ENCODE results near the gene DYDC2.

DYDC2 gene

DNA sequence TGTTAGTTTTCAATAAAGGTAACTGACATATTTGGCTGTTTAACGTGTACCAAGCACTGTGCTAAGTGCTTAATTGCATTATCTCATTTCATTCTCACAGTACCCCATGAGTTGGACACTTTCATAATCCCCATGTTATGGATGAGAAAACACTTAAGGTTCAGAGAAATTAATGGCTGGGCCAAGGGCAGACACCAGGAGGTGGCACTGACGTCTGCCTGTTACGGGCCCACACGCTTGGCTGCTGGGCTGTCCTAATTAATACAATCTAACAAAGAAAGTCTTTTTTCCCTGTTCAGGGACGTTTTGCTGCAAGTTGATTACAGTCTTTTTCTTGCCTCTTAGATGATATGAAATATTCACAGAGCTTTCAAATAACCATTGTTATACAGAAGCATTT, 16.1 kb downstream of the DYDC2 start:
- DNase-seq (ENCODE audit: low read depth), result no peak

DNA sequence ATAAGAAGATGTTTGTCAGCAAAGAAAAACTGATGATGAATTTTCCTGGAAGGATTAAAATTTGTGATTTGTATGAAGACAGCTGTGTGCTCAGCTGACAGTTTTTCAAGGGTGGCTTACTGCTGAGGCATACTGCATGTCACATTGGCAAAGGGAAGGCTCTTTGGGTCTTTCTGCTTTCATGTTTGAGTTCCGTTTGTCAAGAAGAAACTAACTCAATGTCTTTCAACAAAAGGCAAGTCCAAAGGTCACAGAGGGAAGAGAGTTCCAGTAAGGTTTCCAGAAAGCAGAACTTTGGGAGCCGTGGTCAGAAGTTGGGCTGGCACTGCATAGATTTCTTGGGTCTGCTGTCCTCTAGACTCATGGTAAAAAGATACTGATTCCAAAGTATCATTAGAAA, 16.9 kb downstream of the DYDC2 start:
- no peak for DNase-seq (ENCODE audit: low read depth)

DNA sequence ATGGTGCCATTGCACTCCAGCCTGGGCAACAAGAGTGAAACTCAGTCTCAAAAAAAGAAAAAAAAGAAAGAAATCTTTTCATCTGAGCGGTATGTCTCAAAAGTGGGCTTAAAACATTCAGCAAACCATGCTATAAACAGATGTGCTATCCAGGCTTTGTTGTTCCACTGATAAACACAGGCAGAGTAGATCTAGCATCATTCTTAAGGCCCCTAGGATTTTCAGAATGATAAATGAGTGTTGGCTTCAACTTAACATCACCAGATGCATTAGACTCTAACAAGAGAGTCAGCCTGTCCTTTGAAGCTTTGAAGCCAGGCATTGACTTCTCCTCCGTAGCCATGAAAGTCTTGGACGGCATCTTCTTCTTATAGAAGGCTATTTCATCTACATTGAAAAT, 23.1 kb downstream of the DYDC2 start:
- no peak for DNase-seq (ENCODE audit: low read depth)

DNA sequence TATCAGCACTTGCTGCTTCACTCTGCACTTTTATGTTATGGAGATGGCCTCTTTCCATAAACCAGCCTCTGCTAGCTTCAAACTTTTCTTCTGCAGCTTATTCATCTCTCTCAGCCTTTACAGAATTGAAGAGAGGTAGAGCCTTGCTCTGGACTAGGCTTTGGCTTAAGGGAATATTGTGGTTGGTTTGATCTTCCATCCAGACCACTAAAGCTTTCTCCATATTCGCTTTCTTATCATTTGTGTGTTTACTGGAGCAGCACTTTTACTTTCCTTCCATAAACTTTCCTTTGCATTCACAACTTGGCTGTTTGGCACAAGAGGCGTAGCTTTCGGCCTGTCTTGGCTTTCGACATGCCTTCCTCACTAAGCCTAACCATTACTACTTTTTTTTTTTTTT, 23.6 kb downstream of the DYDC2 start:
- DNase-seq (ENCODE audit: low read depth), result no peak

DNA sequence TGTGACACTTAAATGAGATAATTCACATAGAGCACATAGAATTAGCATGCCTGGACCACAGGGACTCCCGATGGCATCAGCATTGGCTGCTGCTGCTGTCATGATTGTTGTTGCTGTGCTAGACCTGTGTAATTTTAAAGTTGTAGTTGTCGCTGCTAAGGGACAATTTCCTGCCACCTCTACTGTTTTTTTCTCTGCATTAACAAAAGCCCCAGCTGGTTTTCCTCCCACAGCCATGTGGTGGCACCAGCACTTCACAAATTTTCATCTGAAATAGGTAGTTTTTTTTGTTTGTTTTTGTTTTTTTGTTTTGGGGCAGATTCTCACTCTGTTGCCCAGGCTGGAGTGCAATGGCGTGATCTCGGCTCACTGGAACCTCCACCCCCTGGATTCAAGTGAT, 26.4 kb downstream of the DYDC2 start:
- no peak for DNase-seq (ENCODE audit: low read depth)

DNA sequence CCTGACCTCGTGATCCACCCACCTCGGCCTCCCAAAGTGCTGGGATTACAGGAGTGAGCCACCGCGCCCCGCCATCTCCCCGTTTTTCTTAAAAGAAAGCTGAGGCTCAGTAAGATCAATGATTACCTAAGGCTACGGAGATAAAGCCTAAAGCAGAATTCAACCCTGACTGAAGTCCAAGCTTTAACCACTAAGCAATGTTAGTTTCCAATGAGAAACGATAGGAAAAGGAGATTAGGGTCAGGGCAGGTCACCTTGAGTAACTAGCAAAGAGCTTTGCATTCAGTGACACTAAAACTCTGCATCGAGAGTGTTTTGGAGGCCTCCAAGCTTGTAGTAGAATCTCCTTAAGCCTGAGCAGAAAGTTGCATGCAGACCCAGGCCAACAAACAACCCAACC, 34.2 kb downstream of the DYDC2 start:
- DNase-seq (ENCODE audit: low read depth), result no peak

DNA sequence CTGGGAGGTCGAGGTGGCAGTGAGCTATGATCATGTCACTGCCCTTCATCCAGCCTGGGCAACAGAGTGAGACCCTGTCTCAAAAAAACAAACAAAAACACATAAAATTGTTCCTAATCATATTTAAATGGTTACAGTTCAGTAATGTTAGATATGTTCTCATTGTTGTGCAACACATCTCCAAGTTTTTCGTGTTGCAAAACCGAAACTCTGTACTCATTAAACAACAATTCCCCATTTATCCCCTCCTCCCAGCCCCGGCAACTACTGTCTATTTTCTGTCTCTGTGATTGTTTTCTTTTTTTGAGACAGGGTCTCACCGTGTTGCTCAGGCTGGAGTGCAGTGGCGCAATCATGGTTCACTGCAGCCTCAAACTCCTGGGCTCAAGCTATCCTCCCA, 35.7 kb downstream of the DYDC2 start:
- no peak for DNase-seq (ENCODE audit: low read depth)

DNA sequence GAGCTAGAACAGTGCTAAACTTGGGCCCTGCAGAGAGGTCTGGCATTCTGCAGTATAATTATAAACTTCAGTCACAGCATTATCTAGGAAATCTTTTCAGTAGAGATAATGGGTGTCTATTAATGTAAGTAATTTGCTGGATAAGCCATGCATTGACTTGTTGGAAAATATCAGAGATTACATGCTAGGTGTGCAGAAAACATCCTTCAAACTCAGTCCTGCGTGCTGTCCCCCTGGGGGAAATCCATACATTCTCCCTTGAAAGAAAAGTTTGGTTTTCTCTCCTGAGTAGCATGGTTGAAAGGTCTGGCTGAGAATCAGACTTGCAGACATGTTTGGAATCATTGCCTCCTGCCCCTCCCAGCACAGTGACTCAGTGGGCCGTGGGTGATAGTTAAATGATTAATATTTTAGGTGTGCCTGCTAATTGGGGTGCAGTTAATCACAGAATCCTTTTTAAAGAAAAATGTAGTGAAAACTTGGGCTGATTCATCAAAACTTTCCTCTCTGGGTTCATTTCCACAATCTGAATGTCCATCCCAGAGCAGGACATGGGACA, 37.9 kb downstream of the DYDC2 start:
- DNase-seq (ENCODE audit: low read depth), result no peak

DNA sequence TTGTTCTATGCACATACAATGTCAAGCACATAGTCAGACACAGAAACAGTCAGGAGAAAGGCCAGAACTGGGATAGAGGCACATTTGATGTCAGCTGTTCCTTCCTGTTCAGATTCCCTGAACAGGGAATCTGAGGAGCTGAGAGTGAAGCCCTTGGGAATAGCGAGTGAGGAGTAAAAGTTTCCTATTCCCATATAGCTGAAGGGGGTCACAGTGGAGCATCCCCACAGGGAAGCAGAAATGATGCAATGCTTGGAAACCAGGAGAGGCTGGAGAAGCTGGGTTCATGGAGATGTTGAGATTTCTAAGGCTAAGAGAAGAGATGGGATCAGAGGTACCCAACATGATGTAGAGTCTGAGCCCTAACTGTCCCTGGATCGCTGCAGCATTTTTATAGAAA, 40.4 kb downstream of the DYDC2 start:
- DNase-seq (ENCODE audit: low read depth), result no peak

DNA sequence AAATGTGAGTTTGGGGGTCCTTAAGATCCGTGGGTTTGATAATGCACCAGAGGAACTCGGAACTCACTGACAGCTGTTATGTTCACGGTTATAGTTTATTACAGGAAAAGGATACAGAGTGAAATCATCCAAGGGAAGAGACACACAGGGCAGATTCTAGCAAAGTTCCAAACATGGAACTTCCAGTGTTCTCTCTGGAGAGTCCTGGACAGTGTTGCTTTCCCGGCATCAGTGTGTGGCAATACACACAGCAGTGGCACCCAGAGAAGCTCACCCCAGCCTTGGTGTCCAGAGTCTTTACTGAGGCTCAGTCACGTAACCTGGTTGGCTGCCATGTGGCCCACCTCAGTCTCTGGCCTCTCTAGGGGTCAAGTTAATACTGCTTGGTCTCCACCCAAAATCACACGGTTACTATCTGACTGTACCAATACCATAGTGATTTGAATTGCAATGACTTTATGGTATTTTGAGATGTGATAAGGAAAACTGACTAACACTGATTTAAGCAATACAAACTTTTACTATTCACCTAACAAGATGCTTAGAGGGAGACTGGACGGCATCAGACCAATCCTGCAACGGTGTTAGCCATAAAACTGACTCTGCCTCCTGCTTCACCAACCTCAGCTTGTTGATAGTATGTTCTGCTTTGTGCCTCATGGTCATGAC, 43.7 kb downstream of the DYDC2 start:
- DNase-seq (ENCODE audit: low read depth), result no peak

DNA sequence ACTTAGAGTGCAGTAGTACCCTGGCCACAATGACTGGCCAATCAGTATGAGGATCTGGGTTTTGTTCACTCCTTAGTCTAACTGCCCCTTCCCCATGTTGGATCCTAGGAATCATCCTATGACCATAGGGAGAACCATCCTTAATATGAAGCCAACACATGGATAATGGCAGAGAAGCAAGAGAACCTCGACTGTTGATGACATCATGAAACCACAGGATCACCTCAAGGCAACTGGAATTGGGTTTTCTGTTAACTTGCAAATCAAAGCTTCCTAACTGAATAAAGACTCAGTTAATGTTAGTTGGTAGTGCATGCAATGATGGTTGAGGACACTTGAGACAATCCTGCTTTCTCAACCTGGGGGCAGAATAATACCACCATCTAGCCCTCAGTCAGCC, 48.5 kb downstream of the DYDC2 start:
- no peak for DNase-seq (ENCODE audit: low read depth)

DNA sequence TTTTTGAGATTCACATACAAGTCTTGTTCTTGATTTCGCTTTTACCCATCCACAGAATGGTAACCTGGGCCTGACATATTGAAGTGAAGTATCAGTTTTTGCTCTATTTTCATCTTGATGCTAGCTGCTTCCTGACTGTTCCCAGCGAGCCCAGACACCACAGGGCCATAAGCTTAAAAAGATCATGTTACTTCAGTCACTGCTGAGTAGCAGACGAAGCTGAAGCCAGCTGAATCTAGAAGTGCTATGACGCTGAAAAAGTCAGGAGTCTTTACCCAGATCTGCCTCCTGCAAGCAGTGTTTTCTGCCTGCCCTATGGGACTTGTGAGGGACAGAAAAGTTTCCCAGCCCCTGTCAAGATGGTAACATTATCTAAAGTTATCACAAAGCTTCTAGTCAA, 49.0 kb downstream of the DYDC2 start:
- DNase-seq (ENCODE audit: low read depth), result no peak

DNA sequence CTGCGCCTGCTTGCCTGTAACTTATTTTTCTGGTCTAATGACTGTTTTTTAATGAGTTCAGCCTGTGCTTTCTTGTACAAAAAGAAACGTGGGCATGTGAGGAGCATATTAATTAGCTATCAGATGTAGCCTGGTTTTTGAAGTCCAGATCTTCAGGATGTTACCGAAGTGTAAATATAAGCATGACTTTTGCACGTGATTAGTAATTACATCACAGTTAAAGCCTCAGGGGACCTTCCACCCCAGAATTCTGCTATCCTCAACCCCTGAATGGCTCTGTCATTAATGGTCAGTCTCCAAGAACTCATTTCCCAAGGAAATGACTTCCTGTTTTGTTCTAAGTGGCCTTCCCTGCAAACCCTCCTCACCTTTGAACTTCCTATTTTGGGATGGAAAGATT, 49.6 kb downstream of the DYDC2 start:
- DNase-seq (ENCODE audit: low read depth), result no peak

DNA sequence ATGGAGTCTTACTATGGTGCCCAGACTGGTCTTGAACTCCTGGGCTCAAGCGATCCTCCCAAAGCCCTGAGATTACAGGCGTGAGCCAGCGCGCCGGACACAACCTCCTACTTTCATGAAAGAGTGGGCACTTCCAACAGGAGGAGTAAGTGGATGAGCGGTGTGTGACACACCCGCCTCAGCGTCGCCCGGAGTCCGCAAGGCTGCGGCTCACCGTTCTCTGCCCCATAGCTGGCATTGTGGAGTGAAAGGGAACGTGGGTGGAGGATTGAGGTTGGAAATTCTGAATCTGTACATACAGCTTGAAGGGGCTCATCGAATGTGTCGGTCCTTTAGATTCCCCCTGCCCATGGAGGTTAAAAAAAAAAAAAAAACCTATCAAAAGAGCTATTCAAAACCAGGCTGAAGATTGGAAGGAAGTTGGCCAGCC, 51.2 kb downstream of the DYDC2 start:
- DNase-seq (ENCODE audit: low read depth), result peak; percentile 34

DNA sequence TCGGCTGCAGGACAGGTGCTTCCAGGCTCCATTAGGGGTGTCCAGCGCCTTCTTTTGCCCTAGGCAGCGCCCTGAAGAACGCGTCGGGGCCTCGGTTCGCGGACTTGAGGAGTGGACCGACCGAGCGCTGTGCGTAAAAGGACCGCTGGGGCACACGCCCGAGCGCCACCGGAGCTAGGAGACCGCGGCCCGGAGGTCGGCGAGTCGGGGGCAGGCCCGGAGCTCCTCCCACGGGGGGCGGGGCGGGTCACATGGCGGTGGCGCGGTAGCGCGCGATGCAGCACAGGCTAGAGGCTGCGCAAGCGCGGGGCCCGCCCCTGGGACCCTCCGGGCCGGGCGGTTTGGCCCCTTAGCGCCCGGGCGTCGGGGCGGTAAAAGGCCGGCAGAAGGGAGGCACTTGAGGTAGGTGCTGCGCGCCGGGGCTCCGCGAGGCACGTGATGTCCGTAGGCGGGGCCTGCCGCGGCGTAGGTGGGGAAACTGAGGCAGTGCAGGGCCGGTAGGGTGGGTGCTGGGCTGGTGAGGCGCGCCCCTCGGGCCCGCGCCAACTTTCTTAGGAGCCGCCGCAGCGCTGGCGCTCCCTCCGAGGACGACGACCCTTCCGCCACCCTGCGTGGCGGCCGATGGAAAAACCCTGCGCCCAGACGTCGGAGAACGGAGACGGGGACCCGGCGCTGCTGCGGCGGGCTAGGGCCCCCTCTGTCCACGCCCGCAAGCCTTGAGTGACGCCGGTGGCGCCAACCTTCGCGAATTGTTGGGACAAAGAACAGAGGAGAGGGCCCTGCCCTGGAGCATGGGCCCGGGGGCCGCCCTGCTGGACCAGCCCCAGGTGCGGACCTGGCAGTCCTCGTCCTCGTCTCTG, 51.9 kb downstream of the DYDC2 start, which contains the start of gene PRXL2A:
Gene PRXL2A, plus strand, starts transcription at position 310 of the 860 bp plus-strand sequence. CDS start 11,917 bp downstream, outside the sequence.
- peak; percentile 68 for DNase-seq (ENCODE audit: low read depth)

DNA sequence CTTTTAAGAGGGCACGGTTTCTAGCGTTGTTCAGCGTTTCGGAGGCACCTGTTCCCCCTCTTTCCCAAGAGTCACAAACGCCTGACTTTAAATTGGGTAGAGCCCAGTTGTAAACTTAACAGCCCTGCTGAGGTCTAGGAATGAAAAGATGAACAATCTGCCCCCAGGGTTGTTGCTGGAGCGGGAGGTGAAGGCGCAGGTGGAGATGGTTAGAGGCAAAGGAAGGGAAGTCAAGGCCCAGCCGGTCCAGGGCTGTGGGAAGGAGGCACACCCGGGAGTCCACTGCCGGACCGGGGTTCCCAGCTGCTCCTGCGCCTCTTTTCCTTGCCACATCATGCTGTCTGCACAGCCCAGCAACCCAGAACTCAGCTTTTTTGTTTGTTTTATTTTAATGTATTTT, 52.5 kb downstream of the DYDC2 start:
- no peak for DNase-seq (ENCODE audit: low read depth)

DNA sequence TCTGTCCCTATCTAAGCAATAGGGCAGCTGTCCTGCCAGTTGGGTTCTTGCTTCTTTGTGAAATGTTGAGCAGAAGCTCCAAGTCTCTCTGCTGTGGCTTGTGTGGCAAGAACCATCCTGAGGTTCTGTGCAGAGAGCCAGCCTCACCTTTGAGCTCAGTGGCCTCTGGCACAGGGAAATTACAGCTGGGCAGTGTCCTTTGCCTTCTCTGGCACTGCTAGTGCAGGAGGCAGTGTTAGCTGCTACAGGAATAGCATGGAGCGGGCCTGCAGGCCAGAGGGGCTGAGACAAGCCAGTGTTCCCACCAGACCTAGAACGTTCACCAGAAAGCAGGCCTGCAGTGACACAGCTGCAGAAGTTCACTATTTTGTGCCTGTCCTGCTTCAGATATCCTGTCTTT, 53.5 kb downstream of the DYDC2 start:
- DNase-seq (ENCODE audit: low read depth), result no peak

DNA sequence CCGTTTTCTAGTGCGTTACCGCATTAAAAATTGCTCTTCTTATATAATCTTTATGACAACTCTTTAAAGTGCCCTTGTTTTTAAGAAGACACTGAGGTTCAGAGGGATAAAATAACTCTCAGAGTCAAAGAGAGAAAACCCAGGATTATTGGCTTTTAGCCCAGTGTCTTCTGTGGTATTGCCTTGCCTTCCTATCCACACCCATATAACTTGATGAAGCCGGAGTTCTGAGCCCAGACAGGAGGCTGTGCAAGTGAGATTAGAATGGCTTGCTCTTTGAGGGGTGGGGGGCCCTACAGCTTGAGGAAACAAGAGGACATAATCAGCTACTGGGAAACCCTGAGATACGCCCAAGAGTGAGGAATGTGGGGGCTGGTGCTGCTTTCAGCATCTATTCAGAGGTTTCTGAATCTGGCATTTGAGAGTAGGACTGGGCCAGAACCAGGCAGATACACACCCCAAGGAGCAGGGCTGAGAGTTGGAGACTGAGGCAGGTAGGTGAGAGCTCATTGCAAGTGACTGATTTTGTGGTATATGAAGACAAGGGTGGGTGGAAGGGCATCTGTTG, 54.1 kb downstream of the DYDC2 start:
- DNase-seq (ENCODE audit: low read depth), result no peak

DNA sequence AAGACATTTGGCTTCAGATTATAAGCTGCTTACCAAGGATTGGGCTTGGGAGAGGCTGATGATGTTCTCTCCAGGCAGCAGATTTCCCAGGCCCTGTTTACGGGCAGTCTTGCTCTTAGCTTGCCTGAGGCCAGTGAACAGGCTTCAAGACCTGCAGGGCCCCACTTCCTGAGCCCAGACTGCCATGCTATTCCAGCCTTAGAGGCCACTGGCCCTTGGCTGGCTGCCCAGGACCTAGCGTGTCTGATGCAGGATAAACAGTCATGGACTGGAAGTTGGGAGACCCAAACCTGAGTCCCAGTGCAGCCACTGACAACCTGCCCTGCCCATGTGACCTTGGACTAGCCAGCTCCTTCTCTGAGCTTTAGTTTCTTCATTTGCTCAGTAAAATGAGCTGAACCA, 54.7 kb downstream of the DYDC2 start:
- DNase-seq (ENCODE audit: low read depth), result no peak

DNA sequence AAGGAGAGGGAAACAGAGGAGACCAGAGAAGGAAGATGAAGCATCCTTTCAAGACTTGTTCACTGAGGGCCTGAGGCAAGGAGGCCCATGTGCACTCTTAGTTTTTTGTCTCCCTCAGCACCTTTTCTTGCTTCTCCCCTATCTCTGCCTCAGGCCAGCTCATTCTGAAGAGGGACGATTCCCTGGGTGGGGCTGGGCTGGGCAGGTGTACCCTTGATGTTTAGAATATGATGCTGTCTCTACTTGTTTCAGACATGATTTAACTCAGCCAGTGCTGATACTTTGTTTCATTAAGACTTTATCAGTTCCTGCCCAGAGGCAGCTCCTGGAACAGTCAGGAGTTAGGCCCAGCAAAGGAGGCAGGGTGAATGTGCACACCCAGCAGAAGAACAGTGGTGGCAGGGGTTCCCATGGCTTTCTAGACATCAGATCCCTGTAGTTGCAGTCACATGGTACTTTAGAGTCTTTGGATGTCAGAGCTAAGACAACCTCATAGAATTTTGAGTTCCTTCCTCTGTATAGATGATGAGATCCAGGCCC, 55.2 kb downstream of the DYDC2 start:
- DNase-seq (ENCODE audit: low read depth), result no peak

DNA sequence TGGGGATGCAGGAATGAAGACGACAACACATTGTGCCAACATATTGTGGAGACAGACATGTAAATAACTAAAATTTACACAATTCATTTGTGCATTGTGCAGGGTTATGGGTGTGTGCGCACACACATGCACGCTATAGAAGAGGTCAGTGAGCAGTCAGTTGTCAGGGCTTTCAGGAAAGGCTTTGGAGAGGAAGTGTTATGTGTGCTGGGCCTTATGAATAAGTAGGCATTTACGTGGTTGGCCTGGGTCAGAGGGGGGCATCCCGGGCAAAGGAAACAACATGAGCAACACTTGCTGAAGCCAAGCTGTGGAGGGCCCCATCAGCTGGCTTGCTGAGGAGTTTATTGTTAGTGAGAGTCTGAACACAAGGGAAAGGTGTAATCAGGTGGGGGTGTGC, 55.9 kb downstream of the DYDC2 start:
- DNase-seq (ENCODE audit: low read depth), result no peak

DNA sequence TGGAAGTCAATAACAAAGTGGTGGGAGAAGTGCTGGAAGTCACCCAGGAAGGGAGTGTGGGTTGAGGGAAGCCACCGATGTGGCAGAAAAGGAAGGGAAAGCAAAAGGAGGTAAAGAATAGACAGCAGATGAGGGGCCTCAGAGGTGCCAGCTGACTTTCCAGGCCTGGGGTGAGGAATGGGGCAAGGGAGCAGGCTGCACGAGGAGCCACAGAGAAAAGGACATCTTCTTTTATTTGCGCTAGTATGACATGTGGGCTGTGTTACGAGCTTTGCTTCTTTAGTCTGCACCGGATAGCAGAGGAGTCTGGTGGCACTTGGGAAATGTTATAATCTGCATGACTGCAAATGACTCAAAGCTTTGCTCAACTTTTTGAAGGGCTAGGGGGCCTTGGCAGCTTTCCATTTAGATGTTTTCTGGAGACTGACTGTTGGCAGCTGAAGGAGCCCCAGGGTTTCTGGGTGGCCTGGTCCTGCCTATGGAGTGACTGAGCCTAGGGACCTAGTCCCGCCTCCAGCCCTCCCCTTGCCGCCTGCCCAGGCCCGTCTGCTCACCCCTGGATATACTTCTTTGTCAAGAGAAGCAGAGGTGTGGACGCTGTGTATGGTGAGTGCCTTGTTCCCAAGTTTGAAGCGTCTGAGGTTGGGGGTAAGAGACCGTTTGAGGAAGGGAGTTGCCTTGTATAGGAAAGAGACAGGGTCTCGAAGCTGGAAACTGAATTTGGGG, 56.9 kb downstream of the DYDC2 start:
- DNase-seq (ENCODE audit: low read depth), result no peak
